CD1c-positive myeloid dendritic cell (primary cell): ENCODE results near the gene IL17RC.
A peak's percentile ranks its signal among the peaks of the same experiment; 100 is the strongest.

ENCODE experiments used
- DNase-seq: peaks from one replicate; pipeline ENCODE4 v3.0.0-alpha.2; 2016; ENCODE audit errors: extremely low spot score

Gene IL17RC

DNA sequence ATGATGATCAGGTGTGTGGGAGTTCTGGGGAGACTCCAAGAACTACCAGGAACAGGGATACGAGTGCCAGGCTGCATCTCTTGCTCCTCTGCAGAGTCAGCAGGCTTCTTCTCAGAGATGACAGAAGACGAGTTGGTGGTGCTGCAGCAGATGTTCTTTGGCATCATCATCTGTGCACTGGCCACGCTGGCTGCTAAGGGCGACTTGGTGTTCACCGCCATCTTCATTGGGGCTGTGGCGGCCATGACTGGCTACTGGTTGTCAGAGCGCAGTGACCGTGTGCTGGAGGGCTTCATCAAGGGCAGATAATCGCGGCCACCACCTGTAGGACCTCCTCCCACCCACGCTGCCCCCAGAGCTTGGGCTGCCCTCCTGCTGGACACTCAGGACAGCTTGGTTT lies 27.4 kb downstream of the IL17RC start:
- no peak for DNase-seq

DNA sequence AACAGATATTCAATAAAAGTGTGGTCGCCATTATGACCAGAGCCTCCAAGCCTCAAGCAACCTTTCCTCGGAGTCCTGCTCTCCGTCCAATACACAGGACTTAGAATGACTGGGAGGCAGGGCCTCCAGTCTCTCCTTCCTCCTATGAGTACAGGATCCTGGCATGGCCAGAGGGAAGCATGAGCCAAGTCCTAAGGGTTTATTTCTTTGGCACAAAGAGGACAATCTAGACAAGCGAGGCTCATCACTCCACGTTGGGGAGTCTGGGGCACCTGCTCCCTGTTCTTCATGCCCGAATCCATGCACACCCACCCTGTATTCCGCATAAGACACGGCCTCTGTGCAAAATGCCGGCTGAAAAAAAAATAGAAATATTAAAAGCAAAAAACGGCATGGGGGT lies 28.5 kb downstream of the IL17RC start:
- no peak for DNase-seq

DNA sequence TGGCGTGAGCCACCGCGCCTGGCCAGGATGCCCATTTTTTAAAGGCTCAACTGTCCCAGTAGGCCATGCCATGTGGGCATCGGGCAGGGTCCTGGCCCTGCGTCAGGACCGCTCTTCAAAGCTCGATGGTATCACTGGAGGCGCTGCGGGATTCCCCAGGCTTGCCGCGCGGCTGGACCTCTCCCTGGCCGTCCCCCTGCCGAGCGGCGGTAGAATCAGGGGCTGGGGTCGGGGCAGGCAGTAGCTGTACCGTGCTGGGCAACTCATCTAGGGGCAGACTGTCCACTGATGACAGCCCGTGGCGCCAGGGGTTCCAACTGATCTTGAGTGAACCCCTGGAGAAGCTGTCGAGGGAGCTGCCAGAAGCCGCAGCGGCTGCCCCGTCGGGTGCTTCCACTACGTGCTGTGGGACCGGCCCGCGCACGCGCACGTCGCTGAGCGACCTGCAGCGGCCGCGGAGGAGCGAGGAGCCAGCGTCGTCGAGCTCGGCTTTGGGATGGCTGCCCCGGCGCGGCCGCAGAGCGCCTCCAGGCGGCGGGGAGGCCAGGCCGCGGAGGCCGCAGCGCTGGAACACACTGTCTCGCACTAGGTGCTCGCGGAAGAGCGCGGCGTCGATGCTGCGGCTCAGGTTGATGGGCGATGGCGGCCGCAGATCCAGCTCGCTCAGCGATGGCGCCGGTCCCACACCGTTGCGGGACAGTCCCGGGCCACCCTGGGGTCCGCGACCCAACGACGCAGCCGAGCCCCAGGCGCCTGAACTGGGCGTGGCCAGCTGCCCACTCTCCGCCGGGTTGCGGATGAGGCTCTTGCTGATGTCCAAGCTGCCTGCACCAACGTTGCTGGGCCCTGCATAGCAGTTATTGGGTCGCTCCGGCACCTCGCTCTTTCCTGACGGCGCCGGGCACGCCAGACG lies 29.5 kb downstream of the IL17RC start:
- peak; percentile 93 for DNase-seq

DNA sequence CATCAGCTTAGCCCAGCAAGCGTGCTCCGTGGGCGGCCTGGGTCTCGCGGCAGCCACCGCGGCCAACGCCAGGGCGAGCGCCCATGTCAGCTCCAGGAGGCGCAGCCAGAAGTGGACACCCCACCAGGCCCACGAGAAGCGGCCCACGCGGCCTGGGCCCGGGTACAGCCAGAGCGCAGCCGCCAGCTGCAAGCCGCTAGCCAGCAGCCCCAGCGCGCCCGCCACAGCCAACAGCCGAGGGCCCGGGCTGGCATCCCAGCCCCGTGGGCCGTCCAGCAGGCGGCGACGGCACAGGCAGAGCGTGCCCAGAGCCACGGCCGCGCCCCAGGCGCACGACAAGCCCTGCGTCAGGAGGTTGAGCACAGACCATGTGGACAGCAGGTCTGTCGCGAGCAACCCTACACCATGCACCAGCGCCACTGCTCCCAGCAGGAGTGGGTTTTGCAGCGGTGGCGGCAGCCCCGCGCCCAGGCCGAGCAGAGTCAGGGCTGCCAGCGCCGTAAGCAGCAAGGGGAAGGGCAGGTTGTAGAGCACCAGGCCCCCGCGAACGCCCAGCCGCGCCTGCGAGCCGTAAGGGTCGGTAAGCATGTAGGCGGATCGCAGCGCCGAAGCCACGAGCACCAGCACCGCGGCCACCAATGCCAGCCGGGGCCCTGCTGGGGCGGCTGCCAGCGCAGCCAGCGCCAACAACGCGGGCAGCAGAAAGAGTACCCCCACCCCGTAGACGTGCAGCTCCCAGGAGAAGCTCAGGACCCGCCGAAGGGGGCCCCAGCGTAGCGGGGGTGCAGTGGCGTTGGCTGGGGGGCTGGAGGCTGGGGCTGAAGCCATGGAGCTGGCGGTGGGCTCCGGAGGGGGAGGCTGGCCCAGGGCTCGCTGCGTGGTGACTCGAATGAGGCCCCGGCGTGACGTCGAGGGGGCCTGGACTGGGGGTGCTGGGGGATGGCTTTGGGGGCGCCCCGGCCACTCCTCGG lies 30.4 kb downstream of the IL17RC start:
- DNase-seq: no peak

DNA sequence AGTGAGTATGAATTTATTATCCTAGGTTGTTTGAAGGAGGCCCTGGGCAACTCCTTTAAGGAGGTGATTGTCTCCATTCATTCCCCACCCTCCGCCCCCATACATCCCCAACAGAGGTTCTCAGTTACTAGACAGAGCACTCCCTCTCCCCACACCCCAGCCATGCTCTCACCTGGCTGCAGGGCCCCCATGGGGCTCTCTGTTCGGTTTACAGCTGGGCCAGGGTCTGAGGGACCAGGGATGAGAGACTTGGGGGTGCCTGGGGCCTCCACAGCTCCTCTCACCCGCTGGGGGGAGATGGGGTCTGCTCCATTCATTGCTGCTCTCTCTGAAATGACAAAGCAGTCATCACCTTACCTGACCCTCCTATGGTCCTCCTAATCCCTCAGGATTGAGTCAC lies 31.7 kb downstream of the IL17RC start:
- DNase-seq: no peak

DNA sequence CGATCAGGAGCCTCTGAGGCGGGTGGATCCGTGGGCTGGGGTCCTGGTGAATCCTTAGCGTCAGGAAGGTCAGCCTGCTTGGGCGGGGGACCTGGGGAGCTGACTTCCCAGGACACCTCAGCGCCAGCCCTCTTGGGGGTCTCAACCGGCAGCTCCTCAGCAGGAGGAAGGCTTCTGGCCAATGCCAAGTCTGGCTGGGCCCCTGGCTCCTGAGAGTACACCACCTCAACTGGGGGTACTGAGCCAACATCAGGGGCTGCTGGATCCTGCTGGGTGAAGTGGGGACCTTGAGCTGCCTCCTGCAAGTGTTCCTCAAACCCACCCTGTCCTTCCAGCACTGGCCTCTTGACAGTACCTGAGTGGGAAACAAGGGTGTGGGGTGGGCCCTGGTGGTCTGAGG lies 32.2 kb downstream of the IL17RC start:
- DNase-seq: no peak

DNA sequence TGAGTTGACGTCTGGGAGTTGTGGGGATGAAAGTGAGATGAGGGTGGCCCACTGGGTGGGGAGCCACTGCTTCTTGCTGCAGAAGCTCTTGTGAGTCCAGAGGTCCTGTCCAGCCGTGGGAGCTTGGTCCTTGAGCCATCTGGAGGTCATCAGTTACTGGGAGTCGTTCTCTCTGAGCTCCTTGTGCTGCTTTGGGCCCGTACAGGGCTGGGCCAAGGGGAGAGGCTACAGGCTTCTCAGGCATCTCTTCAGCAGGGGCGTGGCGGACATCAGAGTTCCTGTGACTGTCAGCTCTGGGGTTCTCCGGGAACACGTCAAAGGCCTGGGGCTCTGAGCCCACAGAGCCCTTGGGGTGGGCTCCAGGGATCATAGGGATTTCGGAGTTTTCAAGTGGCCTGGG lies 32.7 kb downstream of the IL17RC start:
- DNase-seq: no peak

DNA sequence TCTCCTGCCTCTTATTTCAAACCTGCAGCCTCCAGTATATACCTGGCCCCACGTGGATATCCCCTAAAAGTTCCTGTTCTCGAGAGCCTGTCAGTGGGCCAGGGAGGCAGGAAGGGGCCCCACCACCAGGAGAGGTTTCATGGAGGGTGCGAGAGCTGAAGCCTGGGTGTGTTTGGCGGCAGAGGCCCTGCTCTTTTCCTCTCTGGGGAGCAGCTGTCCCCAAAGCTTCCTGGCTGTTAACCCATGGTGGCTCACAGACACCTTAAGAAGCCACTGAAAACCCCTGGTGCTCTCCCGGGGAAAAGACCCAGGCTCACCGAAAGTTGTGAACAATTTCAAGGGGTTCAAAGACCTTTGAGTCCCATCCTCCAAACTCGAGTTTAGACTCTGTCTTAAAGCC lies 34.2 kb downstream of the IL17RC start:
- DNase-seq: no peak

DNA sequence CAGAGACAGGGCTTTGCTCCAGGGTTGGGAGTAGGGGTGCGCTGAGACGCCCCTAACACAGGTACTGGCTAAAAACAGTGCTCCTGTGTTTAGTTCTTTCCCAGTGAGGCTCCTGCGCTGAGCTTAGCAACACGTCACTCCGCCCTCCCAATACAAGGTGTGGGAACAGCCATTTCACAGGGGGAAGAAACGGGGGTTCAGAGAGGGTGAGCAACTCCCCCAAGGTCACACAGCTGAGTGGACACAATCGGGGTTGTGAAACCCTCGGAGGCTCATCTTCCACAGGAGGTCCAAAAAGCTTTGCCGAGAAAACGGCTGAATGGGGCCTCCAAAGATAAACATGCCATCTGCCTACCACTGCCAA lies 34.7 kb downstream of the IL17RC start:
- DNase-seq: no peak

DNA sequence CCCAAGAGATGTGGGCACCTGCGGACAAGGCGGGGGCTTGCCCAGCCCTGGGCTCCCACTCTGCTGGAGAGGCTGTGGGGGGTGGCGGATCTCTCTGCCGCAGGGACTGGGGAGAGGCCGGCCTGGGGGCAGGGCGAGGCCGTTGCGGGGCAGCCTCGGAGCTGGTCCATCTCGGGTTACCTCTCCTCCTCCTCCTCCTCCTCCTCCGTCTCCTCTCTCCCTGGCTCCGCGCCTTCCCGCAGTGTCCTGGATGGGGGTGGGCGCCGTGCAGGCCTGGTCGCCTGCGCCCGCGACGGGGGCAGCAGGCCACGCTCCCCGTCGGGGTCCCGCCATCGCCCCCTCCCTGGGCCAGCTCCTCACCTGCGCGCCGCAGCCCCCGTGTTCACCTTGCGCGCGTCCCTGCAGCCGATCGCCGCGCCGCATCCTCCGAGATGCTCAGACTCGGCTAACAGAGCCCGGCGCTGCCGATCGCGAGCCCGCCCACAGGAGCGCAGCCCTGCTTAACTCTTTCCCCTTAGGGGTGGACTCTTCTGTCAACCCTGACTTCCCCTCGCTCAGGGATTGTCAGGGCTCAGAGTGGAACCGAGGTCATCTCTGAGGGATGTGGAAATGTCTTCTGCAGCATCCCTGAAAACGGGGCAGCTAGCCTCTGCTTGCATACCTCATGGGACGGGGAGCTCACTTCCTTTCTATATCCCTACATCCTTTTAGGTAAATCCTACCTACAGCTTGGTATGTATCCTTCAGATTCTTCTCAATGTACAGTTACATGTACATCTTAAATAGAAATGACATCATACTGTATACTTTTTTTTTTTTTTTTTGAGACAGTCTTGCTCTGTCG lies 35.3 kb downstream of the IL17RC start, which contains the start of gene PRRT3:
PRRT3 (minus strand) TSS at position 447 of the 844 bp plus-strand sequence. CDS start 2,293 bp downstream, outside the sequence.
- peak; percentile 67 for DNase-seq

DNA sequence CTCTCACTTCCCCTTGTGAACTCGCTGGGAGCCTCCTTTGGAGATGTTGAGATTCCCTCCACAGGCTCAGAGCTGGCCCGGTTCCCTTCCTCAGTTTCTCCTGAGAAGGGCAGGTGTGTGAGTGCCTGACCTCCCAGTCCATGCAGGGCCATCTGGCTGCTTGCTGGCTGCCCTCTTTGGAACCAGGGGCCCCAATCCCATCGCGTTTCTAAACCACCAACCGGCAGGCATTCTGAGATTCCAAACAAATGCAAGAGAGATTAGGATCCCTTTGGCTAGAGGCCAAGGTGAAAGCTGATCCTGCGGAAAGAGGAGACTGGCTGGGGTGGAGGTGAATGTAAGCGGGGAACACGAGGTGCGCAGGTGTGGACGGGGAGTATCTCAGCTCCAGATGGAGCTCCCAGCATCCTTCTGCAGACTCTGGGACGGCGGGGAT lies 38.2 kb downstream of the IL17RC start:
- DNase-seq: no peak

DNA sequence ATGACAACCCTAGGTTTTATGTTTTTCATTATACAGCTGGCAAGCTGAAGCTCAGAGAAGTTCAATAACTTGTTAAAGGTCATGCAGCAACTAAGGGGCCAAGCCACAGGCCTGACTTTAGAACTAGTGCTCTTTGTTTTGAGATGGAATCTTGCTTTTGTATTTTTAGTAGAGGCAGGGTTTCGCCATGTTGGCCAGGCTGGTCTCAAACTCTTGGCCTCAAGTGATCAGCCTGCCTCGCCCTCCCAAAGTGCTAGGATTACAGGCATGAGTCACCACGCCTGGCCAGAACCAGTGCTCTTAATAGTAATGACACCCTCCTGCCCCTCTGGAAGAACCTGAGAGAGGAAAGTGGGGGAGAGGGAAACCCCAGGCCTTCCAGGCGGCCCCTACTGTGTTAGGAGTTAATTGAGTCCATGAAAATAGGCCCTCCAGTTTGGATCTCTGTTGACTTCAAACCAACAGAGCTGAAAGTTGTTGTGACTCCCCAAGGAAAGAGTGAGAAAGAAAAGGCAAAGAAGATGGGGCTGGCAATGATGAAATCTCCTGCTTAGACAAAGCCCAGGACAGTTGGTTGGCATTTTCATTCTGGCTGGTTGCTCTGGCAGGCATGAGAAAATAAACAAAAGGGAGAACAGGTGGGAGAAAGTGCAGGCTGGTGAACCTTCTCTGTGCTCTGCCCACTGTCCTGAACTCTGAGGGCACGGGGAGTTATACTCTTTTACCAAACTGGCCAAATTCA lies 38.9 kb downstream of the IL17RC start:
- DNase-seq: no peak

DNA sequence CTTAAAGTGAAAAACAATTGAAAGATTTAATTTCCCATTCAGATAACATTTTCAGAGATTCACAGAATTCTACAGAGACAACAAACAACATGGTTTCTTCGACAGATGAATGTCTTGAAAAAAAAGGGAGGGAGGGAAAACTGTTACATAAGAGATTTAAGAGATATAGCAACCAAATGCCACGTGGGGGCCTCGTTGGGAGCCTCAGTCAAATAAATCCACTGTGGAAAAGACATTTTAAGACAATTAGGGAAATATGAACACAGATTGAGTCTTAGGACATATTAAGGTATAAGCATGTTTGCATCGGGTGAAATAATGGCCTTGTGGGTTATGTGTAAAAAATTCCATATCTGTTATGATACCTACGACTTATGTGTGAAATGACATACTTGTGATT lies 40.3 kb downstream of the IL17RC start:
- no peak for DNase-seq

DNA sequence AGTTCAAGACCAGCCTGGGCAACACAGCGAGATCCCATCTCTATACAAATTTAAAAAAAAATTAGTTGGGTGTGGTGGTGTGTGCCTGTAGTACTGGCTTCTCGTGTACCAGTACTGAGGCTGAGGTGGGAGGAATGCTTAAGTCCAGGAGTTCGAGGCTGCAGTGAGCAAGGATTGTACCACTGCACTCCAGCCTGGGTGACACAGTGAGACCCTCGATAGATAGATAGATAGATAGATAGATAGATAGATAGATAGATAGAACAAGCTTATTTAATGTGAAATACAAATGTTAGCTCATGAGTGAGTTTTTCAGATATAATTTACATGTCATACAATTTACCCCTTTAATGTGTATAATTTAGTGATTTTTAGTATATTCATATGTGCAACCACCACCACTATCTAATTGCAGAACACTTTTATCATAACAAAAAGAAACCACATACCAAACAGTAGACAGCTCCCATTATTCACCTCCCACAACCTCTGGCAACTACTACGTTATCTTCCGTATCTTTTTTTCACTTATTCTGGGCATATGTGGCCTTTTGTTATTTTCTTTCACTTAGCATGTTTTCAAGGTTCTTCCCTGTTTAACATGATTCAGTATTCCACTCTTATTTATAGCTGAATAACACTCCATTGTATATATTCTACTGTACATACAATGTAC lies 48.4 kb downstream of the IL17RC start:
- no peak for DNase-seq

DNA sequence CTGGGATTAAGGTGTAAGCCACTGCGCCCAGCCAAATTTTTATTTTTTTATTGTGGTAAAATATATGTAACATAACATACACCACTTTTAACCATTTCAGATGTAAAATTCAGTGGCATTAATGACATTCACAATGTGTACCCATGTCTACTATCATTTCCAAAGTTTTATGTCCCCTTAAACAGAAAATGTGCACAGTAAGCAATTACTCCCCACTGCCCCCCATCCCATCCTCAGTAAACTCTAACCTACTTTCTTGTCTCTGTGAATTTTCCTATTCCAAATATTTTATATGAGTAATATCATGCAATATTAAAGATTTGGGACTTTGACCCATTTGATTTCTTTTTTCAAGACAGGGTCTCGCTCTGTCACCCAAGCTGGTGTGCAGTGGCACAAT lies 49.9 kb downstream of the IL17RC start:
- no peak for DNase-seq

DNA sequence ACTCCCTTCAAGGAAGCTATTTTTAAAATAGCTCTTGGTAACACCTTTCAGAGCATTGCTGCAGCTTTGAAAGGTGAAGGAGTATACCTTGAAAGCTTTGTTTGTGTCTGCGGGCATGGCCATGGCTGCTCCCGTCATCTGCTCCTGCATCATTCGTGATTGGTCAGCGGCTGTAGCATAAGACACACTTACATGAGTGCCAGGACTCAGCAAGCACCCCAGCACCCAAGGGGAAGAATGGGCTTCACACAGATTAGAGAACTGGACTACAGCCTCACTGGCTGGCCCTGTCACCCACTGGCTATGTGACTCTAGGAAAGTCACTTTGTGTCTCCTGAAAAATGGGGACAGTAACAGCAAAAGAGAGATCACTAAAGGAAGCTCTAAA lies 52.7 kb downstream of the IL17RC start:
- DNase-seq: no peak

DNA sequence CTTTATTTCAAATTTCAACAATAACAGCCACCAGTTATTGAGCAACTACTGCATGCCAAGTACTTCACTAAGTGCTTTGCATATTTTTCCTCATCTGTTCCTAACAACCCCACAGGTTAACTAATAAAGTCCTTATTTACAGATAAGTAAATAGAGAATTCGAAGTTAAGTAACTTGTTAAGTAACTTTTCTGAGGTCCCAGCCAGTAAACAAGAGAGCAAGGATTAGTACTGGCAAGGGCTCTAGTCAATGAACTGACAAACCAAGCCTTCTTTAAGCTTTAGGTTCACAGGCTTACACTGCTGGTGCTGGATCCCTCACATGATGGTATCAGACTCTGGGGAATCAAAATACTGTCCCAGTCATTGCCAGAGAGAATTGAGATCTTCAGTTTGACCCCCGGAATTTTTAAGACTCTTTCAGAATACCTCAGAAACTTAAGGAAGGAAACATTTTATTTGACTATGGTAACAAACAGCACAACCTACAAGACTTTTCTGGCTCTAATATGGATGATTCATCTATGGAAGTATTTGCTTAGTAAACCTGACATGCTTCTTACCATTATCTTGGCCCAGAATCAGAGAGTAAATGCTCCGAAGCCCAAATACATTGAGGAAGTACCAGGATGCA lies 53.2 kb downstream of the IL17RC start:
- DNase-seq: no peak

DNA sequence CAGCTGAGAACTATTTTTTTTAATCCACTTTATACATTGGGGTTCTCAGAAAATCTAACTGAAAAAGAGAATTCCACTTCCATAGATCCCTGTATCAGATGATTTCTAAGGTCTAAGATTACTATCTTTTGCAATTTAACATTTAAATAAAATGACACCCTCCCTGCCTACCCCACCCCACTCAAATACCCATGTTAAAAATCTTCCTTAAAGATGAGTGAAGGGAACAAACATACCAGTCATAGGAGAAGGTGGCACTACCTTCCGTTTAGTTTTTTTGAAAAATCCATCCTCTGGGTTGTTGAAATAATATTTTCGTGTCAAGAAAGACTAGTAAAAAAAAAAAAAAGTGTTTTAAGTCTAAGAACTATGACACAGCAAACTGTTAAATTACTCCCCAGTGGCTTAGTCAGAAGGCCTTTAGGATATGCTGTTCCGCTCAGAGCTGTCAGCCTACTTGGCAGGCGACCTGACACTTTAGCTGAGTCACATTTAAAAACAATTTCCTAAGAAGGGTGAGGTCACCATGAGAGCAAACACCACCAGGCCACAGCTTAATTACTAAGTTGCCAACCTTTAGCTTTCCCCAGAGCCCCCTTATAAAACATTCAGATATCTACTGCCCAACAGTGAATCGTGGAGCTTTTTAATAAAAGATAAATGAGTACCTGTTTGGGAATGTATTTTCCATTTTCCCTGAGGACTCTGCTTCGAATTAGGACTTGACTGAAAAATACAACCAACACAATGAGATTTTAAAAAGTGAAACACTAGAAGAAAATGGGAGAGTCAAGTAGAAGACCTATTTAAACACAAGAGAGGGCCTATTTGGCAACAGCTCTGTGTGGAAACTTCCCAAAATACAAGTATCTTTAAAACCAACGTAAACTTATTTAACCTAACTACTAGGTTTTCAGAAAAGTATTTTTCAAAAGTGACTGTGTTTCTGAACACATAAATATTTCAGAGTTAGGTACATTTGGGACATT lies 60.1 kb downstream of the IL17RC start:
- DNase-seq: peak; percentile 94
